Activated naive CD8-positive, alpha-beta T cell treated with anti-CD3 and anti-CD28 coated beads, Interleukin-2, amount 10 ng/mL, durations not matched to agents 7 days and 5 days (primary cell): ENCODE results near the gene MUC6. TPM values are rescaled to one million over a fixed set of nuclear protein-coding genes. Genes with fewer than 3 reads are reported as not detected.

Experiments used
- ATAC-seq: fragments of 150-1000 bp; cut with Tn5 transposase; one replicate; pipeline ENCODE4 v1.10.0; 2021; ENCODE audit warnings: low read depth, moderate library complexity
- POLR2A ChIA-PET: fragments of 350-600 bp; sonication (Branson Sonifier 250); formaldehyde crosslinking; loops from one replicate; lab custom pipeline; 2021; ENCODE audit warnings: antibody characterized with exemption; lab: Charles Lee
- DNase-seq: peaks from one replicate; pipeline ENCODE4 v3.0.0; 2021
- H3K27ac Mint-ChIP-seq: one replicate; pipeline ENCODE4 v1.8.0; 2022; ENCODE audit warnings: mild to moderate bottlenecking, mixed read lengths
- H3K27me3 Mint-ChIP-seq: one replicate; pipeline ENCODE4 v1.8.0; 2022; ENCODE audit warnings: mild to moderate bottlenecking, moderate library complexity, mixed read lengths
- H3K36me3 Mint-ChIP-seq: one replicate; pipeline ENCODE4 v1.8.0; 2021; ENCODE audit warnings: mild to moderate bottlenecking, mixed read lengths
- H3K4me1 Mint-ChIP-seq: one replicate; pipeline ENCODE4 v1.8.0; 2021; ENCODE audit warnings: mixed read lengths
- H3K4me3 Mint-ChIP-seq: one replicate; pipeline ENCODE4 v1.8.0; 2022; ENCODE audit warnings: mild to moderate bottlenecking, moderate library complexity, mixed read lengths
- H3K9me3 Mint-ChIP-seq: one replicate; pipeline ENCODE4 v1.8.0; 2021; ENCODE audit warnings: mixed read lengths
- total RNA-seq, 2 experiments: library from RNA; stranded (reverse); gene quantifications; one replicate each; pipeline ENCODE4 v1.2.3, GENCODE V29; 2021

The MUC6 gene
- total RNA-seq, 2 experiments from 2014 or later, result not detected

- POLR2A ChIA-PET, result no interaction called here
- Mint-ChIP-seq H3K27ac (no peak overlapping the region), H3K4me3 (no peak overlapping the region), H3K4me1 (no peaks in the 10 kb centered on the region), H3K9me3 (no peaks in the 10 kb centered on the region), H3K36me3 (no peaks in the 10 kb centered on the region), H3K27me3 (no peaks in the 10 kb centered on the region)
- ATAC-seq (no peak), DNase-seq (peak; percentile 20)
Observed at GRCh38 chr11:1077033-1077416, 40.5 kb upstream of the MUC6 start.

GRCh38 chr11:1076061-1076665, 39.6 kb upstream of the MUC6 start:
- DNase-seq, result no peak

GRCh38 chr11:1075341-1075911, 38.9 kb upstream of the MUC6 start:
- no peak overlapping the region for H3K4me3 Mint-ChIP-seq
- no peaks in the 10 kb centered on the region for H3K9me3 Mint-ChIP-seq
- no peaks in the 10 kb centered on the region for H3K36me3 Mint-ChIP-seq
- DNase-seq (peak; percentile 22), ATAC-seq (no peak)
- no peaks in the 10 kb centered on the region for H3K4me1 Mint-ChIP-seq
- H3K27ac Mint-ChIP-seq, result no peak overlapping the region
- H3K27me3 Mint-ChIP-seq, result no peaks in the 10 kb centered on the region
- POLR2A ChIA-PET, result no interaction called here

More at GRCh38 chr11:1076061-1076665, 39.6 kb upstream of the MUC6 start:
- no peak for ATAC-seq
- no peaks in the 10 kb centered on the region for H3K27me3 Mint-ChIP-seq
- H3K27ac Mint-ChIP-seq, result no peak overlapping the region
- H3K4me1 Mint-ChIP-seq, result no peaks in the 10 kb centered on the region
- POLR2A ChIA-PET, result no interaction called here
- no peak overlapping the region for H3K4me3 Mint-ChIP-seq
- no peaks in the 10 kb centered on the region for H3K36me3 Mint-ChIP-seq
- no peaks in the 10 kb centered on the region for H3K9me3 Mint-ChIP-seq

- peak; percentile 26 for DNase-seq
- Mint-ChIP-seq H3K4me3 (no peak within 1 kb of the TSS), H3K4me1 (no peaks in the 10 kb centered on the region), H3K27me3 (no peaks in the 10 kb centered on the region), H3K9me3 (no peaks in the 10 kb centered on the region), H3K36me3 (no peaks in the 10 kb centered on the region), H3K27ac (no peak within 1 kb of the TSS)
- no peak for ATAC-seq
- POLR2A ChIA-PET, result no interaction called here
Observed at GRCh38 chr11:1074244-1075221, 38.0 kb upstream of the MUC6 start, which contains the start of gene MUC2. TSS of gene MUC2 (plus strand) at chr11:1074874.

- DNase-seq (no peak), ATAC-seq (no peak)
- no peaks in the 10 kb centered on the region for H3K36me3 Mint-ChIP-seq
- POLR2A ChIA-PET, result no interaction called here
- H3K4me3 Mint-ChIP-seq, result no peak overlapping the region
- H3K27ac Mint-ChIP-seq, result no peak overlapping the region
- H3K9me3 Mint-ChIP-seq, result no peaks in the 10 kb centered on the region
- H3K27me3 Mint-ChIP-seq, result no peaks in the 10 kb centered on the region
- H3K4me1 Mint-ChIP-seq, result no peaks in the 10 kb centered on the region
Observed at GRCh38 chr11:1073851-1074243, 37.3 kb upstream of the MUC6 start.

GRCh38 chr11:1073261-1073724, 36.8 kb upstream of the MUC6 start:
- Mint-ChIP-seq H3K4me3 (no peak overlapping the region), H3K27ac (no peak overlapping the region)
- ATAC-seq, result no peak

GRCh38 chr11:1072821-1073231, 36.3 kb upstream of the MUC6 start:
- Mint-ChIP-seq H3K27ac (no peak overlapping the region), H3K4me1 (no peaks in the 10 kb centered on the region), H3K4me3 (no peak overlapping the region), H3K9me3 (no peaks in the 10 kb centered on the region), H3K27me3 (no peaks in the 10 kb centered on the region), H3K36me3 (no peaks in the 10 kb centered on the region)
- ATAC-seq (no peak), DNase-seq (no peak)
- POLR2A ChIA-PET, result no interaction called here

More at GRCh38 chr11:1073261-1073724, 36.8 kb upstream of the MUC6 start:
- Mint-ChIP-seq H3K4me1 (no peaks in the 10 kb centered on the region), H3K36me3 (no peaks in the 10 kb centered on the region), H3K9me3 (no peaks in the 10 kb centered on the region), H3K27me3 (no peaks in the 10 kb centered on the region)
- POLR2A ChIA-PET, result no interaction called here
- peak; percentile 26 for DNase-seq

- H3K4me1 Mint-ChIP-seq, result no peaks in the 10 kb centered on the region
- no peaks in the 10 kb centered on the region for H3K9me3 Mint-ChIP-seq
- ATAC-seq (no peak), DNase-seq (peak; percentile 16)
- H3K27ac Mint-ChIP-seq, result no peak overlapping the region
- POLR2A ChIA-PET, result no interaction called here
- no peaks in the 10 kb centered on the region for H3K27me3 Mint-ChIP-seq
- no peak overlapping the region for H3K4me3 Mint-ChIP-seq
- H3K36me3 Mint-ChIP-seq, result no peaks in the 10 kb centered on the region
Observed at GRCh38 chr11:1072116-1072820, 35.8 kb upstream of the MUC6 start.

- Mint-ChIP-seq H3K4me1 (no peaks in the 10 kb centered on the region), H3K27me3 (peaks cover under 1% of the 10 kb centered on the region), H3K4me3 (no peak overlapping the region), H3K9me3 (no peaks in the 10 kb centered on the region), H3K36me3 (no peaks in the 10 kb centered on the region), H3K27ac (no peak overlapping the region)
- POLR2A ChIA-PET, result no interaction called here
- ATAC-seq (no peak), DNase-seq (peak; percentile 23)
Observed at GRCh38 chr11:1071571-1072115, 35.1 kb upstream of the MUC6 start.

- POLR2A ChIA-PET, result no interaction called here
- Mint-ChIP-seq H3K4me1 (no peaks in the 10 kb centered on the region), H3K36me3 (no peaks in the 10 kb centered on the region), H3K27me3 (peaks cover 3% of the 10 kb centered on the region), H3K27ac (no peak overlapping the region), H3K4me3 (no peak overlapping the region), H3K9me3 (no peaks in the 10 kb centered on the region)
- no peak for ATAC-seq
- DNase-seq, result peak; percentile 21
Observed at GRCh38 chr11:1070594-1071462, 34.3 kb upstream of the MUC6 start.

GRCh38 chr11:1069740-1070139, 33.2 kb upstream of the MUC6 start:
- H3K36me3 Mint-ChIP-seq, result no peaks in the 10 kb centered on the region
- peaks cover 3% of the 10 kb centered on the region for H3K27me3 Mint-ChIP-seq
- no peaks in the 10 kb centered on the region for H3K9me3 Mint-ChIP-seq
- H3K4me3 Mint-ChIP-seq, result no peak overlapping the region
- no peak for DNase-seq
- no peaks in the 10 kb centered on the region for H3K4me1 Mint-ChIP-seq
- no peak for ATAC-seq
- no peak overlapping the region for H3K27ac Mint-ChIP-seq
- POLR2A ChIA-PET, result no interaction called here

GRCh38 chr11:1067812-1068496, 31.4 kb upstream of the MUC6 start:
- Mint-ChIP-seq H3K27me3 (peaks cover 6% of the 10 kb centered on the region), H3K4me1 (no peaks in the 10 kb centered on the region), H3K9me3 (no peaks in the 10 kb centered on the region), H3K36me3 (no peaks in the 10 kb centered on the region), H3K4me3 (no peak overlapping the region), H3K27ac (no peak overlapping the region)
- POLR2A ChIA-PET, result no interaction called here
- DNase-seq (no peak), ATAC-seq (no peak)
